ENCODE results near the gene MBD3L1.

The MBD3L1 gene

GRCh38 chr19:8820234-8820633, 11.9 kb upstream of the MBD3L1 start:
- Histone ChIP-seq H3K36me3 (ENCODE audit: insufficient read depth, insufficient read length, low read length) (peaks cover 75% of the 10 kb centered on the region), H3K27me3 (ENCODE audit: insufficient read depth, insufficient read length) (no peaks in the 10 kb centered on the region), H3K9me3 (ENCODE audit: insufficient read depth, low read length) (peaks cover 43% of the 10 kb centered on the region), H3K4me1 (ENCODE audit: insufficient read depth, insufficient read length) (no peaks in the 10 kb centered on the region), H3K4me3 (ENCODE audit: insufficient read length, low read depth) (no peak overlapping the region), H3K9ac (ENCODE audit: insufficient read length, low read depth) (no peak overlapping the region)
- TF ChIP-seq YY1 (IDR thresholded peaks at IDR 0.05; ENCODE audit: insufficient read depth, insufficient read length) (no peak), ZNF274 (IDR thresholded peaks at IDR 0.05; ENCODE audit: low read depth, low read length) (no peak), SUZ12 (IDR thresholded peaks at IDR 0.05; ENCODE audit: extremely low read depth, insufficient read depth, insufficient read length) (no peak)
- no peak for DNase-seq (ENCODE audit: low read depth, low spot score)

DNA sequence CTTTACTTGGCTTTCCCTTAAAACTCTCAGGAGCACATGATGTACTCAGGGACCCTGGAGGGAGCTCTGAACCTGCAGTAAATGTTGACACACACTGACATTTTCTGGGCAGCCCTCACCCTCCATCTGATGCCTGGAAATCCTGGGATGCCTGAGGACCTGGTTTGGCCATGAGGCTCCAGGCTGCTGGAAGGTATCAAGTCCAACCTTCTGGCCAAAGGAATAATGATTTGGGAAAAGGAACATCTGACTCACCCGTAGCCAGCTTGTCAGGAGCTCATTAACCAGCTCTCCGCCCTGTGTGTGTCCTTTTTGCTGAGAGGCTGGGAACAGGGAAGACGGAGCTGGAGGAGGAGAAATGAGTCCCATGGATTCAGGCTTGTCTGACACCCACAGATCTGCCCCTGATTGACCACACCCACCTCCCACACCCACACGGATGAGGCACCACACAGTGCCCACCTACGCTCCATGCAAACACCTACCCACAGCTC, 10.4 kb upstream of the MBD3L1 start:
- H3K27me3 ChIP-seq (ENCODE audit: insufficient read depth, insufficient read length) = no peaks in the 10 kb centered on the region
- H3K9me3 ChIP-seq (ENCODE audit: insufficient read depth, low read length) = peaks cover 27% of the 10 kb centered on the region
- H3K36me3 ChIP-seq (ENCODE audit: insufficient read depth, insufficient read length, low read length) = peaks cover 73% of the 10 kb centered on the region
- no peak for DNase-seq (ENCODE audit: low read depth, low spot score)
- H3K4me3 ChIP-seq (ENCODE audit: insufficient read length, low read depth) = no peak overlapping the region
- no peaks in the 10 kb centered on the region for H3K4me1 ChIP-seq (ENCODE audit: insufficient read depth, insufficient read length)
- H3K9ac ChIP-seq (ENCODE audit: insufficient read length, low read depth) = no peak overlapping the region
- TF ChIP-seq ZNF274 (IDR thresholded peaks at IDR 0.05; ENCODE audit: low read depth, low read length) = no peak
- TF ChIP-seq YY1 (IDR thresholded peaks at IDR 0.05; ENCODE audit: insufficient read depth, insufficient read length) = no peak
- TF ChIP-seq SUZ12 (IDR thresholded peaks at IDR 0.05; ENCODE audit: extremely low read depth, insufficient read depth, insufficient read length) = no peak

- DNase-seq (ENCODE audit: low read depth, low spot score) = no peak
- H3K27me3 ChIP-seq (ENCODE audit: insufficient read depth, insufficient read length) = no peaks in the 10 kb centered on the region
Measured at GRCh38 chr19:8826371-8826770, 5.8 kb upstream of the MBD3L1 start.

GRCh38 chr19:8827277-8827676, 4.9 kb upstream of the MBD3L1 start:
- Histone ChIP-seq H3K4me3 (ENCODE audit: insufficient read length, low read depth) (no peak overlapping the region), H3K27me3 (ENCODE audit: insufficient read depth, insufficient read length) (no peaks in the 10 kb centered on the region), H3K9me3 (ENCODE audit: insufficient read depth, low read length) (no peaks in the 10 kb centered on the region), H3K36me3 (ENCODE audit: insufficient read depth, insufficient read length, low read length) (peaks cover 54% of the 10 kb centered on the region), H3K9ac (ENCODE audit: insufficient read length, low read depth) (no peak overlapping the region), H3K4me1 (ENCODE audit: insufficient read depth, insufficient read length) (no peaks in the 10 kb centered on the region)
- TF ChIP-seq SUZ12 (IDR thresholded peaks at IDR 0.05; ENCODE audit: extremely low read depth, insufficient read depth, insufficient read length) (no peak), YY1 (IDR thresholded peaks at IDR 0.05; ENCODE audit: insufficient read depth, insufficient read length) (no peak), ZNF274 (IDR thresholded peaks at IDR 0.05; ENCODE audit: low read depth, low read length) (no peak)
- no peak for DNase-seq (ENCODE audit: low read depth, low spot score)

More at GRCh38 chr19:8826371-8826770, 5.8 kb upstream of the MBD3L1 start:
- Histone ChIP-seq H3K36me3 (ENCODE audit: insufficient read depth, insufficient read length, low read length) (peaks cover 62% of the 10 kb centered on the region), H3K4me1 (ENCODE audit: insufficient read depth, insufficient read length) (no peaks in the 10 kb centered on the region), H3K4me3 (ENCODE audit: insufficient read length, low read depth) (no peak overlapping the region), H3K9ac (ENCODE audit: insufficient read length, low read depth) (no peak overlapping the region), H3K9me3 (ENCODE audit: insufficient read depth, low read length) (no peaks in the 10 kb centered on the region)
- TF ChIP-seq YY1 (IDR thresholded peaks at IDR 0.05; ENCODE audit: insufficient read depth, insufficient read length) (no peak), SUZ12 (IDR thresholded peaks at IDR 0.05; ENCODE audit: extremely low read depth, insufficient read depth, insufficient read length) (no peak), ZNF274 (IDR thresholded peaks at IDR 0.05; ENCODE audit: low read depth, low read length) (no peak)

DNA sequence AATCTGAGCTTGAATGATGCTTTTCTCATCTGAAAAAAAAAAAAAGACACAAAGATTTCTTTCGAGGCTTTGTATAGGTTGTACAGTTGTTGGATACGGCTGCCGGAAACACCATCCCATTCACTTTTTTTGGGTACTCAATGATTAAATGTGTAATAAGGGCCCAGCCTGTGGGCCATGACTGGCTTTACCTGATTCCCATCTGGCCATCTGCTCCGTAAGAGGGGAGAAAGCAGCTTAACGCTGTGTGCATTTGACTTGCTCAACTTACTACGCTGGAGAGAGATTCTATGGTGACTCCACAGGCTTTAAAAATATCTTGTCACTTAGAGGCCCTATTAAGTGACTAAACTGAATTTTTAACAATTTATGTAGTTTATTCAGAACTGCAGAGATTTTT, 804 bp upstream of the MBD3L1 start:
- peaks cover 2% of the 10 kb centered on the region for H3K4me1 ChIP-seq (ENCODE audit: insufficient read depth, insufficient read length)
- peak overlapping the region; percentile 90 for H3K4me3 ChIP-seq (ENCODE audit: insufficient read length, low read depth)
- no peaks in the 10 kb centered on the region for H3K27me3 ChIP-seq (ENCODE audit: insufficient read depth, insufficient read length)
- DNase-seq (ENCODE audit: low read depth, low spot score) = no peak
- TF ChIP-seq ZNF274 (IDR thresholded peaks at IDR 0.05; ENCODE audit: low read depth, low read length) = no peak
- H3K9me3 ChIP-seq (ENCODE audit: insufficient read depth, low read length) = no peaks in the 10 kb centered on the region
- H3K9ac ChIP-seq (ENCODE audit: insufficient read length, low read depth) = peak overlapping the region; percentile 91
- peaks cover 24% of the 10 kb centered on the region for H3K36me3 ChIP-seq (ENCODE audit: insufficient read depth, insufficient read length, low read length)

- peak overlapping the region; percentile 90 for H3K4me3 ChIP-seq (ENCODE audit: insufficient read length, low read depth)
- peaks cover 24% of the 10 kb centered on the region for H3K36me3 ChIP-seq (ENCODE audit: insufficient read depth, insufficient read length, low read length)
- H3K9me3 ChIP-seq (ENCODE audit: insufficient read depth, low read length) = no peaks in the 10 kb centered on the region
- peak; percentile 1 for DNase-seq (ENCODE audit: low read depth, low spot score)
- peak overlapping the region; percentile 91 for H3K9ac ChIP-seq (ENCODE audit: insufficient read length, low read depth)
- TF ChIP-seq SUZ12 (IDR thresholded peaks at IDR 0.05; ENCODE audit: extremely low read depth, insufficient read depth, insufficient read length) (no peak), ZNF274 (IDR thresholded peaks at IDR 0.05; ENCODE audit: low read depth, low read length) (no peak), YY1 (IDR thresholded peaks at IDR 0.05; ENCODE audit: insufficient read depth, insufficient read length) (no peak)
- peaks cover 2% of the 10 kb centered on the region for H3K4me1 ChIP-seq (ENCODE audit: insufficient read depth, insufficient read length)
- no peaks in the 10 kb centered on the region for H3K27me3 ChIP-seq (ENCODE audit: insufficient read depth, insufficient read length)
Measured at GRCh38 chr19:8831832-8832131, 395 bp upstream of the MBD3L1 start.

GRCh38 chr19:8835446-8835845, 3.3 kb downstream of the MBD3L1 start:
- Histone ChIP-seq H3K36me3 (ENCODE audit: insufficient read depth, insufficient read length, low read length) (no peaks in the 10 kb centered on the region), H3K4me3 (ENCODE audit: insufficient read length, low read depth) (no peak overlapping the region), H3K4me1 (ENCODE audit: insufficient read depth, insufficient read length) (peaks cover 2% of the 10 kb centered on the region), H3K27me3 (ENCODE audit: insufficient read depth, insufficient read length) (no peaks in the 10 kb centered on the region), H3K9ac (ENCODE audit: insufficient read length, low read depth) (no peak overlapping the region), H3K9me3 (ENCODE audit: insufficient read depth, low read length) (no peaks in the 10 kb centered on the region)
- DNase-seq (ENCODE audit: low read depth, low spot score) = no peak
- TF ChIP-seq SUZ12 (IDR thresholded peaks at IDR 0.05; ENCODE audit: extremely low read depth, insufficient read depth, insufficient read length) (no peak), YY1 (IDR thresholded peaks at IDR 0.05; ENCODE audit: insufficient read depth, insufficient read length) (no peak), ZNF274 (IDR thresholded peaks at IDR 0.05; ENCODE audit: low read depth, low read length) (no peak)

DNA sequence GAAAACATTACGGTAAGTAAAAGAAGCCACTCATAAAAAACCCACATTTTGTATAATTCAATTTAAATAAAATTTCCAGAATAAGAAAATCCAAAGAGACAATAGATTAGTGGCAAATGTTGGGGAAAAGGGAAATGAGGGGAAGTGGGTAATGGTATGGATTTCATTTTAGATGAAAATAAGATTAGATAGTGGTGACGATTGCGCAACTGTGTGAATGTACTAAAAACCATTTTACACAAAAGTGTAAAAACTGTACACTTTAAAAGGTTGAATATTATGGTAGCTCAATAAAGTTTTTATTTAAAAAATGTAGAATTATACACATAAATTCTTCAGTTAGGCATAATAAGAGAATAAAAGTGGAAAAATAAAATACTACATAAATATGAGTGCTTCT, 3.7 kb downstream of the MBD3L1 start:
- DNase-seq (ENCODE audit: low read depth, low spot score) = no peak
- H3K4me3 ChIP-seq (ENCODE audit: insufficient read length, low read depth) = no peak overlapping the region
- TF ChIP-seq SUZ12 (IDR thresholded peaks at IDR 0.05; ENCODE audit: extremely low read depth, insufficient read depth, insufficient read length) = no peak
- TF ChIP-seq ZNF274 (IDR thresholded peaks at IDR 0.05; ENCODE audit: low read depth, low read length) = no peak
- TF ChIP-seq YY1 (IDR thresholded peaks at IDR 0.05; ENCODE audit: insufficient read depth, insufficient read length) = no peak
- no peaks in the 10 kb centered on the region for H3K27me3 ChIP-seq (ENCODE audit: insufficient read depth, insufficient read length)
- no peak overlapping the region for H3K9ac ChIP-seq (ENCODE audit: insufficient read length, low read depth)
- no peaks in the 10 kb centered on the region for H3K9me3 ChIP-seq (ENCODE audit: insufficient read depth, low read length)
- no peaks in the 10 kb centered on the region for H3K36me3 ChIP-seq (ENCODE audit: insufficient read depth, insufficient read length, low read length)
- peaks cover 2% of the 10 kb centered on the region for H3K4me1 ChIP-seq (ENCODE audit: insufficient read depth, insufficient read length)

Measured in NT2/D1 (cell line).